ENCODE results near the gene DCUN1D3.

DNA sequence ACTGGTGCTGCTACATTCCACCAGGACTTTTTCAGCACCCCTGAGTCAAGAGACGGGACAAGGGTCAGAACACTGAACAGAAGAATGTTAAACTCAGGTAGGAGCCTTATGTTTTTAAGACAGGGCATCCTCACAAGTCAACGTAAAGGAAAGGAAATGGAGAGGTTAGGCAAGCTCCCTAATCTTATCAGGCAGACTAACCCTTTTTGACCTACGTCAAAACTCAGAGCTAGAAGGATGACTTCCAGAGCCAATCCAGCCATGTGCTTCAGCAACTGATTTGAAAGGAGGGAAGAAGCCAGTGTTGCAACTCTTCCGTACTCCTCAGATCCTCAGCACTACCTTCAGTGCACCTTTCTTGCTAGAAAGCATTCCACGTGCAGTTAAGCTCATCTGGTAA lies 47.0 kb downstream of the DCUN1D3 start:
- TF ChIP-seq, protein P1, sequence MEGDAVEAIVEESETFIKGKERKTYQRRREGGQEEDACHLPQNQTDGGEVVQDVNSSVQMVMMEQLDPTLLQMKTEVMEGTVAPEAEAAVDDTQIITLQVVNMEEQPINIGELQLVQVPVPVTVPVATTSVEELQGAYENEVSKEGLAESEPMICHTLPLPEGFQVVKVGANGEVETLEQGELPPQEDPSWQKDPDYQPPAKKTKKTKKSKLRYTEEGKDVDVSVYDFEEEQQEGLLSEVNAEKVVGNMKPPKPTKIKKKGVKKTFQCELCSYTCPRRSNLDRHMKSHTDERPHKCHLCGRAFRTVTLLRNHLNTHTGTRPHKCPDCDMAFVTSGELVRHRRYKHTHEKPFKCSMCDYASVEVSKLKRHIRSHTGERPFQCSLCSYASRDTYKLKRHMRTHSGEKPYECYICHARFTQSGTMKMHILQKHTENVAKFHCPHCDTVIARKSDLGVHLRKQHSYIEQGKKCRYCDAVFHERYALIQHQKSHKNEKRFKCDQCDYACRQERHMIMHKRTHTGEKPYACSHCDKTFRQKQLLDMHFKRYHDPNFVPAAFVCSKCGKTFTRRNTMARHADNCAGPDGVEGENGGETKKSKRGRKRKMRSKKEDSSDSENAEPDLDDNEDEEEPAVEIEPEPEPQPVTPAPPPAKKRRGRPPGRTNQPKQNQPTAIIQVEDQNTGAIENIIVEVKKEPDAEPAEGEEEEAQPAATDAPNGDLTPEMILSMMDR (IDR thresholded peaks at IDR 0.05; ENCODE audit: low read depth, low read length): no peak
- TF ChIP-seq, protein P2, sequence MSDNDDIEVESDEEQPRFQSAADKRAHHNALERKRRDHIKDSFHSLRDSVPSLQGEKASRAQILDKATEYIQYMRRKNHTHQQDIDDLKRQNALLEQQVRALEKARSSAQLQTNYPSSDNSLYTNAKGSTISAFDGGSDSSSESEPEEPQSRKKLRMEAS (IDR thresholded peaks at IDR 0.05; ENCODE audit: low read depth, low read length): no peak
- TF ChIP-seq POLR2A (IDR thresholded peaks at IDR 0.05; ENCODE audit: extremely low read depth, insufficient read length): no peak
